Ishikawa (cell line): Measurements from ENCODE around the gene CSRP1.

ENCODE experiments used
- CREB1 ChIP-seq: IDR thresholded peaks from 2 replicates; pipeline ENCODE4 v1.6.1; 2012; ENCODE audit warnings: low read depth
- TF ChIP-seq, protein P1 (sequence below): IDR thresholded peaks from 2 replicates; pipeline ENCODE4 v1.6.1; 2012; ENCODE audit warnings: low read depth, mild to moderate bottlenecking
- TF ChIP-seq, protein P2 (sequence below): IDR thresholded peaks from 2 replicates; pipeline ENCODE4 v1.6.1; 2012

DNA sequence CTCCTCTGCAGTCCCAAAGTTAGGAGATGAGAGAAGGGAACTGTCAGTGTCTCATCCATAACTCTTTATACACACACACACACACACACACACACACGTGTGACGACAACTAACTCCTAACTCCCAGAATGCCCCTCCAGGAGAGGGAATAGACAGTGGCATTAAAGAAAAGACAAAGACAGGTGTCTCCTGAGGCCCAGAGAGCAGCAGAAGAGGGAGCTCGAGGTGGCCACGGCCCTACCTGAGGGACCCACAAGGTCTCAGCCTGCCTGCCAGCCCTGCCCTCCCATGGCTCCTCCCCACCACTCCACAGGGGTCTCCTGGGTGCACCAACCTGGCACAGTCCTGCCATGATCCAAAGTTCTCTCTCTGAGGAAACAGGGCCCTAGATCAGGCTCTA lies 36.3 kb downstream of the CSRP1 start:
- no peak for TF ChIP-seq CREB1
- TF ChIP-seq, protein P1, sequence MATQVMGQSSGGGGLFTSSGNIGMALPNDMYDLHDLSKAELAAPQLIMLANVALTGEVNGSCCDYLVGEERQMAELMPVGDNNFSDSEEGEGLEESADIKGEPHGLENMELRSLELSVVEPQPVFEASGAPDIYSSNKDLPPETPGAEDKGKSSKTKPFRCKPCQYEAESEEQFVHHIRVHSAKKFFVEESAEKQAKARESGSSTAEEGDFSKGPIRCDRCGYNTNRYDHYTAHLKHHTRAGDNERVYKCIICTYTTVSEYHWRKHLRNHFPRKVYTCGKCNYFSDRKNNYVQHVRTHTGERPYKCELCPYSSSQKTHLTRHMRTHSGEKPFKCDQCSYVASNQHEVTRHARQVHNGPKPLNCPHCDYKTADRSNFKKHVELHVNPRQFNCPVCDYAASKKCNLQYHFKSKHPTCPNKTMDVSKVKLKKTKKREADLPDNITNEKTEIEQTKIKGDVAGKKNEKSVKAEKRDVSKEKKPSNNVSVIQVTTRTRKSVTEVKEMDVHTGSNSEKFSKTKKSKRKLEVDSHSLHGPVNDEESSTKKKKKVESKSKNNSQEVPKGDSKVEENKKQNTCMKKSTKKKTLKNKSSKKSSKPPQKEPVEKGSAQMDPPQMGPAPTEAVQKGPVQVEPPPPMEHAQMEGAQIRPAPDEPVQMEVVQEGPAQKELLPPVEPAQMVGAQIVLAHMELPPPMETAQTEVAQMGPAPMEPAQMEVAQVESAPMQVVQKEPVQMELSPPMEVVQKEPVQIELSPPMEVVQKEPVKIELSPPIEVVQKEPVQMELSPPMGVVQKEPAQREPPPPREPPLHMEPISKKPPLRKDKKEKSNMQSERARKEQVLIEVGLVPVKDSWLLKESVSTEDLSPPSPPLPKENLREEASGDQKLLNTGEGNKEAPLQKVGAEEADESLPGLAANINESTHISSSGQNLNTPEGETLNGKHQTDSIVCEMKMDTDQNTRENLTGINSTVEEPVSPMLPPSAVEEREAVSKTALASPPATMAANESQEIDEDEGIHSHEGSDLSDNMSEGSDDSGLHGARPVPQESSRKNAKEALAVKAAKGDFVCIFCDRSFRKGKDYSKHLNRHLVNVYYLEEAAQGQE, result no peak
- TF ChIP-seq, protein P2, sequence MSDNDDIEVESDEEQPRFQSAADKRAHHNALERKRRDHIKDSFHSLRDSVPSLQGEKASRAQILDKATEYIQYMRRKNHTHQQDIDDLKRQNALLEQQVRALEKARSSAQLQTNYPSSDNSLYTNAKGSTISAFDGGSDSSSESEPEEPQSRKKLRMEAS, result no peak
